ENCODE results near the gene TBC1D14.

DNA sequence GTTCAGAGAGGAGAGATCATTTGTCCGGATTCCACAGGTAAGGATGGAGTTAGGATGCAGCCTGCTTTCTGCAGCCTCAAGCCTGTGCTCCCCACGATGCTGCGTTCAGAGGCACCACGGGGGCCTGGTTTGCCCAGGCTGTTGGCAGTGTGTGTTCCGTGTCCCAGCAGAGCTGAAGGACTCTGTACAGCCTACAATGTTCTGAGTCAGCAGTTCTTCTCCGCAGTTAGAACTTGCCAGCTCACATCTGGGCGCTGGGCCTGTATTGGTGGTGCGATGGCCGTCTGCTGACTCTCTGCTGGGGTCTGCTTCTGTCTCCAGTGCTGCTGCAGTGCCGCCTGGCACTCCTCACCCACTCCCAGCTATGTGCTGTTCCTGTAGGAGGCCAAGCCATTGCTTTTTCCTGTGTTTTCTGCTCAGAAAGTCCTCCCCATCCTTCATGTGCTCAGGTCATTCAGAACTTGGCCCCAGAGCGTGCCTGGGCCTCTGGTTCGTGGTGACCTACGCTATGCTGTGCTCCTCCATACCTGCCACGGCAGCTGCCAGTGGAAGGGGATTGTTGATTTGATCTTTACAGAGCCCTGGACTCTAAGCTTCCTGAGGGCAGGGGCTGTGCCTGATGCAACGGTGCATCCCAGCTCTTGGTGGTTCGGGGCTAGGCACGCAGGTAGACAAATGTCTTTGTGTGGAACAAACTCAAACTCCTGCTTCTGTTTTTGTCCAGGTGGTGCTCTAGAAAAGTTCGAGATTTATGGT, 91.0 kb downstream of the TBC1D14 start:
- TF ChIP-seq, protein P1, sequence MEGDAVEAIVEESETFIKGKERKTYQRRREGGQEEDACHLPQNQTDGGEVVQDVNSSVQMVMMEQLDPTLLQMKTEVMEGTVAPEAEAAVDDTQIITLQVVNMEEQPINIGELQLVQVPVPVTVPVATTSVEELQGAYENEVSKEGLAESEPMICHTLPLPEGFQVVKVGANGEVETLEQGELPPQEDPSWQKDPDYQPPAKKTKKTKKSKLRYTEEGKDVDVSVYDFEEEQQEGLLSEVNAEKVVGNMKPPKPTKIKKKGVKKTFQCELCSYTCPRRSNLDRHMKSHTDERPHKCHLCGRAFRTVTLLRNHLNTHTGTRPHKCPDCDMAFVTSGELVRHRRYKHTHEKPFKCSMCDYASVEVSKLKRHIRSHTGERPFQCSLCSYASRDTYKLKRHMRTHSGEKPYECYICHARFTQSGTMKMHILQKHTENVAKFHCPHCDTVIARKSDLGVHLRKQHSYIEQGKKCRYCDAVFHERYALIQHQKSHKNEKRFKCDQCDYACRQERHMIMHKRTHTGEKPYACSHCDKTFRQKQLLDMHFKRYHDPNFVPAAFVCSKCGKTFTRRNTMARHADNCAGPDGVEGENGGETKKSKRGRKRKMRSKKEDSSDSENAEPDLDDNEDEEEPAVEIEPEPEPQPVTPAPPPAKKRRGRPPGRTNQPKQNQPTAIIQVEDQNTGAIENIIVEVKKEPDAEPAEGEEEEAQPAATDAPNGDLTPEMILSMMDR (conservative IDR thresholded peaks at IDR 0.05), result no peak
- no peak for TF ChIP-seq ZFX (IDR thresholded peaks at IDR 0.05)
